BJ (cell line): ENCODE data around the gene ACSM2B. TPM values are rescaled to one million over a fixed set of nuclear protein-coding genes. Genes with fewer than 3 reads are reported as not detected.

Source experiments
- CTCF ChIA-PET: fragments of 350-600 bp; formaldehyde crosslinking; extraction: SDS; loops from one replicate; lab custom pipeline; 2021; ENCODE audit warnings: antibody characterized with exemption, inconsistent platforms; lab: Yijun Ruan, JAX
- POLR2A ChIA-PET: fragments of 300-600 bp; sonication (Branson Sonifier 250); formaldehyde crosslinking; extraction: SDS; loops from one replicate; lab custom pipeline; 2021; ENCODE audit warnings: antibody characterized with exemption; lab: Charles Lee
- DNase-seq: peaks from one replicate; pipeline ENCODE4 v3.0.0-alpha.2; 2011; ENCODE audit warnings: low read depth
- H3K27me3 ChIP-seq: 2 replicates; pipeline ENCODE4 v1.6.0; 2011; ENCODE audit warnings: low read length; ENCODE audit not compliant: control insufficient read depth, insufficient read depth
- H3K36me3 ChIP-seq: 2 replicates; pipeline ENCODE4 v1.5.1; 2011; ENCODE audit warnings: low read length; ENCODE audit not compliant: control insufficient read depth, insufficient read depth
- H3K4me3 ChIP-seq: 2 replicates; pipeline ENCODE4 v1.5.1; 2011; ENCODE audit warnings: low read depth, mild to moderate bottlenecking, control low read depth, low read length
- polyA plus RNA-seq: library from polyadenylated mRNA; depleted of rRNA; stranded (reverse); fragments of >200 nt; gene quantifications from 2 replicates; pipeline ENCODE4 v1.2.3, GENCODE V29; 2011
- TF ChIP-seq, protein P1 (sequence below): IDR thresholded peaks from 2 replicates; pipeline ENCODE4 v1.5.1; 2011; ENCODE audit warnings: low read depth, mild to moderate bottlenecking, control low read depth, inconsistent platforms, low read length, moderate library complexity; ENCODE audit not compliant: insufficient read depth

ACSM2B gene
- polyA plus RNA-seq, 1 experiment: not detected

DNA sequence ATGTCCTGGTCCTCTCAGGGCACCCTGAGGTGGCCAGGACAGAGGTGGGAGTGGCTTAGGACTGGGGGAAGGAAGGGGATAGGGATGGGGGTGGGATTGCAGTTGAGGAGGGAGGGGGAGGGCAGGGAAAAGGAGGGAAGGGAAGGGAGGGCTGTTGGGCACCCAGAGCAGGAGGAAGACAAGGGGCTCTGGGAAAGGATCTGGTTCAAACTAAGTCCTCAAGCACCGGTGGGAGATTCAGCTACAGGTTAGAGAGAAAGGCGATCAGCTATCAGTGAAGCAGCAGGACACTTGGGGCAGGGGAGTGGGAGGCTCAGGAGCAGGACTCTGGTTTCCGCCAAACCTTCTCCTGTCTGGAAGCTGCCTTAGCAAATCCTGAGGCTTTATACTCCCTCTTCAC is 44.6 kb upstream of the ACSM2B start:
- ChIA-PET POLR2A (no interaction called here), CTCF (no interaction called here)
- H3K36me3 ChIP-seq: no peaks in the 10 kb centered on the region
- H3K4me3 ChIP-seq: no peak overlapping the region
- TF ChIP-seq, protein P1, sequence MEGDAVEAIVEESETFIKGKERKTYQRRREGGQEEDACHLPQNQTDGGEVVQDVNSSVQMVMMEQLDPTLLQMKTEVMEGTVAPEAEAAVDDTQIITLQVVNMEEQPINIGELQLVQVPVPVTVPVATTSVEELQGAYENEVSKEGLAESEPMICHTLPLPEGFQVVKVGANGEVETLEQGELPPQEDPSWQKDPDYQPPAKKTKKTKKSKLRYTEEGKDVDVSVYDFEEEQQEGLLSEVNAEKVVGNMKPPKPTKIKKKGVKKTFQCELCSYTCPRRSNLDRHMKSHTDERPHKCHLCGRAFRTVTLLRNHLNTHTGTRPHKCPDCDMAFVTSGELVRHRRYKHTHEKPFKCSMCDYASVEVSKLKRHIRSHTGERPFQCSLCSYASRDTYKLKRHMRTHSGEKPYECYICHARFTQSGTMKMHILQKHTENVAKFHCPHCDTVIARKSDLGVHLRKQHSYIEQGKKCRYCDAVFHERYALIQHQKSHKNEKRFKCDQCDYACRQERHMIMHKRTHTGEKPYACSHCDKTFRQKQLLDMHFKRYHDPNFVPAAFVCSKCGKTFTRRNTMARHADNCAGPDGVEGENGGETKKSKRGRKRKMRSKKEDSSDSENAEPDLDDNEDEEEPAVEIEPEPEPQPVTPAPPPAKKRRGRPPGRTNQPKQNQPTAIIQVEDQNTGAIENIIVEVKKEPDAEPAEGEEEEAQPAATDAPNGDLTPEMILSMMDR: no peak
- DNase-seq: no peak
- H3K27me3 ChIP-seq: no peaks in the 10 kb centered on the region

DNA sequence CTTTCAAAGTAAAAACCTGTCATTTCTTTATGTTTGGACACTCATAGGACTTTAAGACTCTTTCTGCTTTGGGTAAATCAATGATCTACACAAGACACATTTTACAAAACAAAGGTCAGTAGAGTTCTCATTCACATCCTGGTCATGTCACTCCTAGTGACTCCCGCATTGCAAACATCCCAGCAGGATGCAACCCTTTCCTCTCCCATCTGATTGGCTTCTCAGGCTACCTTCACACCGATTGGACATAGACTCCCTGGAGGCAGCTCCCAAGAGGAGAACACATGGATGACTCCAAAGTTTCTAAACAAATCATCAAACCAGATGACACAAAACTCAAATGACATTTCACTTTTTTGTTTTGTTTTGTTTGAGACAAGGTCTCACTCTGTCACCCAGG is 43.8 kb upstream of the ACSM2B start:
- no peaks in the 10 kb centered on the region for H3K27me3 ChIP-seq
- CTCF ChIA-PET: no interaction called here
- no peaks in the 10 kb centered on the region for H3K36me3 ChIP-seq
- POLR2A ChIA-PET: no interaction called here
- no peak overlapping the region for H3K4me3 ChIP-seq
- TF ChIP-seq, protein P1: no peak
- no peak for DNase-seq

DNA sequence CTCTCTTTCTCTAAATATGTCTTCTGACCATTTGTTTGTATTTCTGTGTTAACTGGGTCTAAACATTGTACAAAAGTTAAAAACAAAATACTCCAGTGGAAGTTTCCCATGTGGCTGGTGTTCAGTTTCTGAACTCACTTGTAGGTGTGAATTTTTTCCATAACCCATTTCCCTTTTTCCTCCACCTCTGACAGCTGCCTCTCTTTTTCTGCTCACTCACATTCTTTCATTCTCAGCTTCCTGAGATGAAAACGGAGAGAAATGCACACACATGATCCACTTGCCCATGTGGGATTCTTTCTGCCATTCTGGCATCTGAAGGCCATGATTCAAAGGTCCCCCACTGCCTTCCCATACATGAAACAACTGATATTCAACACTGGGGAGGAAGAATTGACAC is 41.1 kb upstream of the ACSM2B start:
- TF ChIP-seq, protein P1: no peak
- ChIA-PET POLR2A (no interaction called here), CTCF (no interaction called here)
- Histone ChIP-seq H3K36me3 (no peaks in the 10 kb centered on the region), H3K27me3 (no peaks in the 10 kb centered on the region), H3K4me3 (no peak overlapping the region)
- no peak for DNase-seq

DNA sequence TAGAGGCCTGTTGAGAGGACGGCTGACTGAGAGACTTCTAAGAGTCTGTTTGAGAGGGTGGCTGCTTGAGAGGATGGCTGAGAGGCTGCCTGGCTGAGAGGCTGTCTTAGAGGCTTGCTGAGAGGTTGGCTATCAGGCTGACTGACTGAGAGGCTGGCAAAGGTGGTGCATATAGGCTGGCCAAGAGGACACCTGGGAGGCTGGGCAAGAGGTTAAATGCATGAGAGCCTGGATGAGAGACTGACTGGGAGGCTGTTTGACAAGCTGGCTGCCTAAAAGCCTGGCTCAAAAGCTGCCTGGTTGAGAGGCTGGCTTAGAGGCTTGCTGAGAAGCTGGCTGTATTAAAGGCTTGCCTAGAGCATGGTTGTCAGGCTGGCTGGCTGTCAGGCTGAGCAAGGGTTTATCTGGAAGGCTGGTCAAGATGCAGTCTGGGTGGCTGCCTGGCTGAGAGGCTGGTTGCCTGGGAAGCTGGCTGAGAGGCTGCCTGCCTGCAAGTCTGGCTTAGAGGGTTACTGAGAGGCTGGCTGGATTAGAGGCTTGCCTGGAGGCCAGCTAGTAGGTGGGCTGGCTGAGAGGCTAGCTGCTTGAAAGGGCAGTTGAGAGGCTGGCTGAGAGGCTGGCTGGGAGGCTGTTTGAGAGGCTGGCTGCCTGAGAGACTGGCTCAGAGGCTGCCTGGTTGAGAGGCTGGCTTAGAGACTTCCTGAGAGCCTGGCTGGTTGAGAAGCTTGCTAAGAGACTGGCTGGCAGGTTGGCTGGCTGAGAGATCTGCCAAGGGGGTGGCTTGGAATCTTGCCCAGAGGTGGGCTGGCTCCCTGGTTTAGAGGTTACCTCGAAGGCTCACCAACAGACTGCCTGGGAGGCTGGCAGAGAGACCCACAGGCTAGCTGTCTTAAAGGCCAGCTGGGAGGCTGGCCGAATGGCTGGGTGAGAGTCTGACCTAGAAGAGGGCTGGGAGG is 38.3 kb upstream of the ACSM2B start:
- Histone ChIP-seq H3K4me3 (no peak overlapping the region), H3K27me3 (no peaks in the 10 kb centered on the region), H3K36me3 (no peaks in the 10 kb centered on the region)
- DNase-seq: no peak
- ChIA-PET POLR2A (no interaction called here), CTCF (no interaction called here)
- TF ChIP-seq, protein P1: no peak

DNA sequence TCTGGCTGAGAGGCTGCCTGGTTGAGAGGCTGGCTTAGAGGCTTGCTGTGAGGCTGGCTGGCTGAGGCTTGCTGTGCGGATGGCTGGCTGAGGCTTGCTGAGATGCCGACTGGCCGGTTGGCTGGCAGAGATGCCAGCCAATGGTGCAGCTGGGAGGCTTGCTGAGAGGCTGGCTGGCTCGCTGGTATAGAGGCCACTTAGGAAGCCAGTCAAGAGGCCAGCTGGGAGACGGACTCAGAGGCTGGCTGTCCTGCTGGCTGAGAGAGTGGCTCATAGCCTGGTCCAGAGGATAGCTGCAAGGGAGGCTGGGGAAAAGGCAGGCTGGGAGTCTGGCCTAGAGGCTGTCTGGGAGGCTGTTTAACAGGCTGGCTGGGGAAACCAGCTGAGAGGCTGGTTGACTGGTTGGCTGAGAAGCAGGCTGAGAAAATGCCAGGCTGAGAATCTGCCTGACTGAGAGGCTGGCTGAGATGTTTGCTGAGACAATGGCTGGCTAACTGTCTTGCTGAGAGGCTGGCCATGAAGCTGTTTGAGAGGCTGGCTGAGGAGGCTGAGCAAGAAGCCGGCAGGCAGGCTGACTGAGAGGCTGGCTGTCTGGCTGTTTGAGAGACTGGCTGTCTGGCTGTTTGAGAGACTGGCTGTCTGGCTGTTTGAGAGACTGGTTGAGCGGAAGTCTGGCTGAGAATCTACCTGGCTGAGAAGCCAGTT is 37.5 kb upstream of the ACSM2B start:
- ChIA-PET CTCF (no interaction called here), POLR2A (no interaction called here)
- no peak for DNase-seq
- Histone ChIP-seq H3K27me3 (no peaks in the 10 kb centered on the region), H3K4me3 (no peak overlapping the region), H3K36me3 (no peaks in the 10 kb centered on the region)
- TF ChIP-seq, protein P1: no peak
